Adrenal gland (tissue), 5 donors: ENCODE measurements around the gene TMEM95.

Experiments used
- CTCF ChIP-seq, 6 experiments: fragments of 450-650 bp in 4 of 6; fragments of 200-600 bp in 2 of 6; sonication (generic) in 1 of 6; IDR thresholded peaks; 1 replicate in 5 of 6; 2 replicates in 1 of 6; pipeline versions ENCODE4 v1.5.1 to v1.8.0; 2016 to 2021; ENCODE audit warnings: antibody characterized with exemption in 6 of 6, mild to moderate bottlenecking in 2 of 6, moderate library complexity in 1 of 6
- POLR2A ChIP-seq, 2 donors: fragments of 450-650 bp; IDR thresholded peaks; one replicate each; pipeline ENCODE4 v1.6.1; 2017; ENCODE audit warnings: antibody characterized with exemption in 2 of 2, mild to moderate bottlenecking in 2 of 2, moderate library complexity in 1 of 2
- donor health status: DM: no; HTN: no; CAD: no.

- TF ChIP-seq POLR2A (IDR thresholded peaks at IDR 0.05) (no peak), CTCF (IDR thresholded peaks at IDR 0.05) (no peak)
These were observed 19.9 kb upstream of the TMEM95 start for GRCh38 chr17:7334938-7335538.
